GM12892 (cell line): Measurements from ENCODE around the gene PACS2.

Experiments
- POLR2A ChIP-seq: IDR thresholded peaks from 2 replicates; pipeline ENCODE4 v1.6.1; 2011; ENCODE audit warnings: low read depth, low read length, control low read depth
- POLR2AphosphoS5 ChIP-seq: IDR thresholded peaks from 2 replicates; pipeline ENCODE4 v1.6.1; 2011; ENCODE audit warnings: low read depth, low read length, control low read depth
- TAF1 ChIP-seq: IDR thresholded peaks from 2 replicates; pipeline ENCODE4 v1.6.1; 2011; ENCODE audit warnings: low read depth, mild to moderate bottlenecking, control low read depth, low read length, borderline replicate concordance

- TF ChIP-seq POLR2A (no peak), TAF1 (no peak), POLR2AphosphoS5 (no peak)
Measured at GRCh38 chr14:105323663-105324062, 9.1 kb downstream of the PACS2 start.
